ENCODE data around the gene TCTA.

TCTA gene

GRCh38 chr3:49415931-49416601, 3.8 kb downstream of the TCTA start:
- no peaks in the 10 kb centered on the region for H3K27me3 Mint-ChIP-seq
- CTCF ChIA-PET, result interaction anchor here (0.6 to 7.4 kb wide), 17 partner anchors 9 to 1116 kb away, joined by 3 to 72 read pairs (median 4); partner anchors contain the start of genes KLHDC8B, NICN1 and USP4
- peak overlapping the region; percentile 44 for H3K4me3 Mint-ChIP-seq
- DNase-seq, result peak; percentile 75
- peak overlapping the region; percentile 92 for H3K27ac Mint-ChIP-seq
- H3K4me1 Mint-ChIP-seq, result peaks cover 65% of the 10 kb centered on the region
- no peaks in the 10 kb centered on the region for H3K9me3 Mint-ChIP-seq
- H3K36me3 Mint-ChIP-seq, result peaks cover 53% of the 10 kb centered on the region

- DNase-seq, result no peak
- CTCF ChIA-PET, result interaction anchor here (0.6 to 7.4 kb wide), 8 partner anchors 8 to 429 kb away, joined by 3 to 72 read pairs (median 7); partner anchors contain the start of genes NICN1 and USP4
- Mint-ChIP-seq H3K9me3 (no peaks in the 10 kb centered on the region), H3K27ac (peak overlapping the region; percentile 92), H3K27me3 (no peaks in the 10 kb centered on the region), H3K36me3 (peaks cover 55% of the 10 kb centered on the region), H3K4me1 (peaks cover 66% of the 10 kb centered on the region), H3K4me3 (peak overlapping the region; percentile 44)
These were observed 4.6 kb downstream of the TCTA start for GRCh38 chr3:49416867-49417266.

- DNase-seq, result no peak
- Mint-ChIP-seq H3K27me3 (no peaks in the 10 kb centered on the region), H3K9me3 (no peaks in the 10 kb centered on the region), H3K36me3 (peaks cover 58% of the 10 kb centered on the region), H3K4me1 (peaks cover 66% of the 10 kb centered on the region), H3K27ac (peak overlapping the region; percentile 92), H3K4me3 (no peak overlapping the region)
- CTCF ChIA-PET, result interaction anchor here (1.6 to 7.4 kb wide), 5 partner anchors 8 to 78 kb away, joined by 4 to 72 read pairs (median 18); partner anchors contain the start of gene USP4
These were observed 5.4 kb downstream of the TCTA start for GRCh38 chr3:49417516-49418120.

- Mint-ChIP-seq H3K9me3 (no peaks in the 10 kb centered on the region), H3K4me1 (peaks cover 54% of the 10 kb centered on the region), H3K27me3 (no peaks in the 10 kb centered on the region), H3K36me3 (peaks cover 59% of the 10 kb centered on the region), H3K4me3 (peak overlapping the region; percentile 23), H3K27ac (peak overlapping the region; percentile 45)
- CTCF ChIA-PET, result interaction anchor here (1.4 kb wide), 1 partner anchor 27 kb away, joined by 3 read pairs; no protein-coding TSS in a partner anchor
- no peak for DNase-seq
These were observed 9.7 kb downstream of the TCTA start for GRCh38 chr3:49421890-49422378.

- Mint-ChIP-seq H3K4me1 (peaks cover 48% of the 10 kb centered on the region), H3K36me3 (peaks cover 55% of the 10 kb centered on the region), H3K9me3 (no peaks in the 10 kb centered on the region), H3K27me3 (no peaks in the 10 kb centered on the region), H3K27ac (peak within 1 kb of the TSS; percentile 45), H3K4me3 (peak within 1 kb of the TSS; percentile 23)
- no peak for DNase-seq
- CTCF ChIA-PET, result no interaction called here
These were observed 10.4 kb downstream of the TCTA start, which contains the start of gene AMT for GRCh38 chr3:49422379-49423248. AMT (minus strand) TSS chr3:49422473; CDS start chr3:49422450, 23 bp downstream.

- H3K27me3 Mint-ChIP-seq, result no peaks in the 10 kb centered on the region
- H3K4me1 Mint-ChIP-seq, result peaks cover 51% of the 10 kb centered on the region
- no peak for DNase-seq
- no peak overlapping the region for H3K4me3 Mint-ChIP-seq
- peak overlapping the region; percentile 61 for H3K27ac Mint-ChIP-seq
- no peaks in the 10 kb centered on the region for H3K9me3 Mint-ChIP-seq
- CTCF ChIA-PET, result interaction anchor here (1.2 kb wide), 1 partner anchor 9 kb away, joined by 6 read pairs; no protein-coding TSS in a partner anchor
- peaks cover 43% of the 10 kb centered on the region for H3K36me3 Mint-ChIP-seq
These were observed 12.6 kb downstream of the TCTA start for GRCh38 chr3:49424816-49425215.

GRCh38 chr3:49427586-49427985, 15.4 kb downstream of the TCTA start:
- Mint-ChIP-seq H3K9me3 (no peaks in the 10 kb centered on the region), H3K27ac (no peak overlapping the region), H3K36me3 (peaks cover 26% of the 10 kb centered on the region), H3K27me3 (no peaks in the 10 kb centered on the region), H3K4me3 (peak overlapping the region; percentile 82), H3K4me1 (peaks cover 50% of the 10 kb centered on the region)
- DNase-seq, result no peak
- CTCF ChIA-PET, result interaction anchor here (0.6 to 2.0 kb wide), 5 partner anchors 9 to 101 kb away, joined by 3 to 5 read pairs (median 3); partner anchors contain the start of gene USP4

- peaks cover 18% of the 10 kb centered on the region for H3K36me3 Mint-ChIP-seq
- CTCF ChIA-PET, result interaction anchor here (0.6 to 1.9 kb wide), 5 partner anchors 13 to 115 kb away, joined by 3 to 11 read pairs (median 4); partner anchors contain the start of gene USP4
- no peak for DNase-seq
- H3K4me1 Mint-ChIP-seq, result peaks cover 39% of the 10 kb centered on the region
- H3K27me3 Mint-ChIP-seq, result no peaks in the 10 kb centered on the region
- no peaks in the 10 kb centered on the region for H3K9me3 Mint-ChIP-seq
- peak overlapping the region; percentile 94 for H3K27ac Mint-ChIP-seq
- H3K4me3 Mint-ChIP-seq, result peak overlapping the region; percentile 82
These were observed 16.5 kb downstream of the TCTA start for GRCh38 chr3:49428752-49429080.

GRCh38 chr3:49434731-49435130, 22.5 kb downstream of the TCTA start:
- H3K9me3 Mint-ChIP-seq, result no peaks in the 10 kb centered on the region

GRCh38 chr3:49445391-49445790, 33.2 kb downstream of the TCTA start:
- Mint-ChIP-seq H3K9me3 (no peaks in the 10 kb centered on the region), H3K4me1 (peaks cover 25% of the 10 kb centered on the region), H3K36me3 (no peaks in the 10 kb centered on the region), H3K27ac (no peak overlapping the region), H3K4me3 (no peak overlapping the region), H3K27me3 (no peaks in the 10 kb centered on the region)
- CTCF ChIA-PET, result interaction anchor here (0.7 to 6.2 kb wide), 5 partner anchors 29 to 110 kb away, joined by 3 to 72 read pairs (median 21); partner anchors contain the start of genes RHOA, TCTA and USP4
- DNase-seq, result no peak

More at GRCh38 chr3:49434731-49435130, 22.5 kb downstream of the TCTA start:
- Mint-ChIP-seq H3K4me1 (peaks cover 6% of the 10 kb centered on the region), H3K4me3 (no peak overlapping the region), H3K36me3 (no peaks in the 10 kb centered on the region), H3K27me3 (no peaks in the 10 kb centered on the region), H3K27ac (no peak overlapping the region)
- DNase-seq, result no peak
- CTCF ChIA-PET, result interaction anchor here (1.1 kb wide), 1 partner anchor 8 kb away, joined by 3 read pairs; no protein-coding TSS in a partner anchor

GRCh38 chr3:49453621-49454020, 41.4 kb downstream of the TCTA start:
- H3K27ac Mint-ChIP-seq, result no peak overlapping the region
- CTCF ChIA-PET, result interaction anchor here (2.2 kb wide), 1 partner anchor 48 kb away, joined by 5 read pairs; no protein-coding TSS in a partner anchor
- peaks cover 24% of the 10 kb centered on the region for H3K27me3 Mint-ChIP-seq
- DNase-seq, result no peak
- H3K36me3 Mint-ChIP-seq, result no peaks in the 10 kb centered on the region
- H3K9me3 Mint-ChIP-seq, result no peaks in the 10 kb centered on the region
- H3K4me3 Mint-ChIP-seq, result no peak overlapping the region
- peaks cover 6% of the 10 kb centered on the region for H3K4me1 Mint-ChIP-seq

GRCh38 chr3:49454458-49454857, 42.2 kb downstream of the TCTA start:
- H3K9me3 Mint-ChIP-seq, result no peaks in the 10 kb centered on the region
- H3K4me3 Mint-ChIP-seq, result no peak overlapping the region
- CTCF ChIA-PET, result interaction anchor here (0.7 to 2.2 kb wide), 2 partner anchors 48 to 114 kb away, joined by 3 to 5 read pairs; no protein-coding TSS in a partner anchor
- H3K4me1 Mint-ChIP-seq, result no peaks in the 10 kb centered on the region
- no peak for DNase-seq
- H3K36me3 Mint-ChIP-seq, result no peaks in the 10 kb centered on the region
- H3K27ac Mint-ChIP-seq, result no peak overlapping the region
- H3K27me3 Mint-ChIP-seq, result peaks cover 31% of the 10 kb centered on the region

GRCh38 chr3:49454898-49455681, 42.9 kb downstream of the TCTA start:
- no peaks in the 10 kb centered on the region for H3K9me3 Mint-ChIP-seq
- no peak overlapping the region for H3K27ac Mint-ChIP-seq
- no peaks in the 10 kb centered on the region for H3K36me3 Mint-ChIP-seq
- no peaks in the 10 kb centered on the region for H3K4me1 Mint-ChIP-seq
- H3K4me3 Mint-ChIP-seq, result no peak overlapping the region
- CTCF ChIA-PET, result interaction anchor here (2.2 kb wide), 1 partner anchor 49 kb away, joined by 5 read pairs; no protein-coding TSS in a partner anchor
- peaks cover 34% of the 10 kb centered on the region for H3K27me3 Mint-ChIP-seq
- no peak for DNase-seq

All from activated naive CD4-positive, alpha-beta T cell treated with anti-CD3 and anti-CD28 coated beads, Interleukin-2, amount 10 ng/mL, durations not matched to agents 7 days and 5 days (primary cell).